GM19328 (cell line): Measurements from ENCODE around the gene CCDC89.
"Not testable (repeated sequence)": the region's sequence is repeated elsewhere in the genome, so short reads cannot be mapped to it uniquely, and the experiment has no call there.

Experiments
- ATAC-seq: cut with Tn5 transposase; IDR thresholded peaks from one replicate; pipeline ENCODE4 v1.9.1; 2021; ENCODE audit warnings: mild to moderate bottlenecking, moderate library complexity; ENCODE audit not compliant: unreplicated experiment

The CCDC89 gene

GRCh38 chr11:85654343-85654742 is 31.7 kb downstream of the CCDC89 start:
- not testable (repeated sequence) for ATAC-seq

DNA sequence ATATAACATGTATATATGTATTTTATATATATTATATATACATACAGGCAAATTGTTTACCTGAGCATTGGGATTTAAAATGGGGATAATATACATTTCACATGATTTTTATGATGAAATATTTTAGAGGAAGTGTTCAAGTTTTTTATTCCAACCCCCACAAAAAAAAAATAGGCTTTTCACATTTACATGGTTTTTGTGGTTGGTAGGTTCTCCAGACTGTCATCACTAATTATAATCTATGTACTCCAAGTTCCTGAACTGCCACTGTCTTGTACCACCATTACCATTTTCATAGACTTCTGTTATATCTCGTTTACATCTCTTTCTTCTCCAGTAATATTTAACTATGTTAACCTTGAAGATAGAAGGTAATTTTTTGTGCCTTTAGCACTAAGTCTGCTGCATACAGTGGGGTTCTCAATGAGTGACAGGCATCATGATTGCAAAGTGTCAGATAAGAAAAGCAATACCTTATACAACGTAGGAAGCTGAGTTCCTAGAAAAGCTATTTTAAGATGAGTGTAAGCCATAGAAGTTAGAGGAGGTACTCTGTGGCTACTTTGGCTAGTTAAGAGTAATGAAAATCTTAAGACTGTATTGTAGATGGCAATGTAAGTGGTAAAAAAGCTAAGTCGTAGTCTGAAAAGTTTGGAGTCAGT is 33.1 kb downstream of the CCDC89 start:
- no peak for ATAC-seq

DNA sequence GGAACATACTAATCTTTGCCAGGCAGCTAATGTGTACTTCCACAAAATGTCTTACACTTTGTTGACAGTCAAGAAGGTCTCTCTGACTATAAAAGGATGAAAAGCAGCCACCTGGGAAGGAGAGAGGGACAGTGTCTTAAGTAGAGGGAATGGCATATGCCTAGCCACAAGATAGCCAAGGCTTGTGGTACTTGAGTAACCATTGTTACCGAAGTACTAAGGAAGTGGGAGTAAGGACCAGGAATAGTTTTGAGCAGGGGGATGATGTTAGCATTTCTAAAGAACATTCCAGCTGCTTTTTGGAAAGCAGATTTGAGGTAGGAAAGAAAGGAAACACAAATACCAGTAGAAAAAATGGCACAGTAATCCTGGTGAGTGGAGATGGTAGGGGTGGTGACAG is 34.9 kb downstream of the CCDC89 start:
- ATAC-seq = no peak

GRCh38 chr11:85647604-85648299 is 38.2 kb downstream of the CCDC89 start, which contains the start of gene TMEM126A:
TMEM126A (plus strand) TSS chr11:85647967; CDS start chr11:85650256, 2,289 bp downstream.
- peak; percentile 99 for ATAC-seq

DNA sequence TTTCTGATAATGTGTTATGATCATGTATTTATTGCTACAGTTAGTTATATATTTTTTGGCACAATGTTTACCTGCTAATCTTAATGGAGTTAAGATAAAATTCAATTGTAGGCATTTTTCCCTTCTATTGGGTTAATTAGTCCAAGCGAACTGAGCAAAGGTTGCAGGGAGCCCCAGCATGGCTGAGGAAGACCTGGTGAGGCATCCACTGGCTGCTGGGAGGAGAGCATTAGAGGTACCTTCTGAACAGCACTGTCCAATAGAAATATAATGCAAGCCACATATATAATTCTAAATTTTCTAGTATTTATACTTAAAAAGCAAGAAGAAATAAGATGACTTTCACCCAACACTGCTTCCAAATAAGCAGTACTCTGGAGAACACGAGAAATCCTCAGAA is 38.9 kb downstream of the CCDC89 start:
- no peak for ATAC-seq

- ATAC-seq = no peak
Observed at GRCh38 chr11:85643191-85643614, 42.8 kb downstream of the CCDC89 start.

- no peak for ATAC-seq
Observed at GRCh38 chr11:85634747-85635146, 51.2 kb downstream of the CCDC89 start.
